Measurements from ENCODE around the gene ZSCAN29. TPM values are rescaled to one million over a fixed set of nuclear protein-coding genes. Genes with fewer than 3 reads are reported as not detected.
A peak's percentile ranks its signal among the peaks of the same experiment; 100 is the strongest.
"Not testable (repeated sequence)": the region's sequence is repeated elsewhere in the genome, so short reads cannot be mapped to it uniquely, and the experiment has no call there.

Gene ZSCAN29
- total RNA-seq, 3 donors from 2014 or later (not counting 1 experiment from before 2014, with no cell fraction given), result 26.5 to 38.3 (median 34.2) TPM

- TF ChIP-seq, protein P1, sequence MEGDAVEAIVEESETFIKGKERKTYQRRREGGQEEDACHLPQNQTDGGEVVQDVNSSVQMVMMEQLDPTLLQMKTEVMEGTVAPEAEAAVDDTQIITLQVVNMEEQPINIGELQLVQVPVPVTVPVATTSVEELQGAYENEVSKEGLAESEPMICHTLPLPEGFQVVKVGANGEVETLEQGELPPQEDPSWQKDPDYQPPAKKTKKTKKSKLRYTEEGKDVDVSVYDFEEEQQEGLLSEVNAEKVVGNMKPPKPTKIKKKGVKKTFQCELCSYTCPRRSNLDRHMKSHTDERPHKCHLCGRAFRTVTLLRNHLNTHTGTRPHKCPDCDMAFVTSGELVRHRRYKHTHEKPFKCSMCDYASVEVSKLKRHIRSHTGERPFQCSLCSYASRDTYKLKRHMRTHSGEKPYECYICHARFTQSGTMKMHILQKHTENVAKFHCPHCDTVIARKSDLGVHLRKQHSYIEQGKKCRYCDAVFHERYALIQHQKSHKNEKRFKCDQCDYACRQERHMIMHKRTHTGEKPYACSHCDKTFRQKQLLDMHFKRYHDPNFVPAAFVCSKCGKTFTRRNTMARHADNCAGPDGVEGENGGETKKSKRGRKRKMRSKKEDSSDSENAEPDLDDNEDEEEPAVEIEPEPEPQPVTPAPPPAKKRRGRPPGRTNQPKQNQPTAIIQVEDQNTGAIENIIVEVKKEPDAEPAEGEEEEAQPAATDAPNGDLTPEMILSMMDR (IDR thresholded peaks at IDR 0.05), result no peak
- peaks cover 75% of the 10 kb centered on the region for H3K36me3 ChIP-seq (ENCODE audit: control insufficient read depth, insufficient read depth, low read length)
- H3K9me3 ChIP-seq (ENCODE audit: control insufficient read depth, insufficient read depth, low read length), result no peaks in the 10 kb centered on the region
- WGBS (ENCODE audit: insufficient coverage), result 100% methylated on average over 3 of the region's 3 CpGs
- intact Hi-C loops (cut with micrococcal nuclease), result no loop called here
- ATAC-seq (no peak), DNase-seq (no peak)
- no peaks in the 10 kb centered on the region for H3K27me3 Mint-ChIP-seq (ENCODE audit: low read depth in 2 of 2)
- no peaks in the 10 kb centered on the region for H3K9me3 Mint-ChIP-seq
- H3K27me3 ChIP-seq (ENCODE audit: control insufficient read depth, insufficient read depth, low read length), result no peaks in the 10 kb centered on the region
- no peak overlapping the region for H3K4me3 ChIP-seq (ENCODE audit: low read length)
- H3K27ac ChIP-seq (ENCODE audit: low read length), result no peak overlapping the region
- H3K4me1 ChIP-seq (ENCODE audit: control insufficient read depth, insufficient read depth, low read length), result no peaks in the 10 kb centered on the region
- H3K27ac Mint-ChIP-seq, result peak overlapping the region in 1 of 2 donors; percentile 26
- no peaks in the 10 kb centered on the region for H3K4me1 Mint-ChIP-seq
- no peak overlapping the region for H3K4me3 Mint-ChIP-seq
- peaks cover 6% of the 10 kb centered on the region for H3K36me3 Mint-ChIP-seq
These were observed 31.4 kb upstream of the ZSCAN29 start for GRCh38 chr15:43402255-43402654.

- H3K27me3 ChIP-seq (ENCODE audit: control insufficient read depth, insufficient read depth, low read length); H3K27ac Mint-ChIP-seq; intact Hi-C loops (cut with micrococcal nuclease); H3K4me1 ChIP-seq (ENCODE audit: control insufficient read depth, insufficient read depth, low read length); H3K9me3 ChIP-seq (ENCODE audit: control insufficient read depth, insufficient read depth, low read length); H3K9me3 Mint-ChIP-seq; H3K4me3 ChIP-seq (ENCODE audit: low read length); DNase-seq; ATAC-seq; H3K27ac ChIP-seq (ENCODE audit: low read length); H3K27me3 Mint-ChIP-seq (ENCODE audit: low read depth in 2 of 2); H3K4me1 Mint-ChIP-seq; H3K4me3 Mint-ChIP-seq: not testable (repeated sequence)
- H3K36me3 ChIP-seq (ENCODE audit: control insufficient read depth, insufficient read depth, low read length), result peaks cover 43% of the 10 kb centered on the region
- H3K36me3 Mint-ChIP-seq, result peaks cover 12% of the 10 kb centered on the region
- 100% methylated on average over 2 of the region's 6 CpGs for WGBS (ENCODE audit: insufficient coverage)
These were observed 22.7 kb upstream of the ZSCAN29 start for GRCh38 chr15:43393592-43393991.

DNA sequence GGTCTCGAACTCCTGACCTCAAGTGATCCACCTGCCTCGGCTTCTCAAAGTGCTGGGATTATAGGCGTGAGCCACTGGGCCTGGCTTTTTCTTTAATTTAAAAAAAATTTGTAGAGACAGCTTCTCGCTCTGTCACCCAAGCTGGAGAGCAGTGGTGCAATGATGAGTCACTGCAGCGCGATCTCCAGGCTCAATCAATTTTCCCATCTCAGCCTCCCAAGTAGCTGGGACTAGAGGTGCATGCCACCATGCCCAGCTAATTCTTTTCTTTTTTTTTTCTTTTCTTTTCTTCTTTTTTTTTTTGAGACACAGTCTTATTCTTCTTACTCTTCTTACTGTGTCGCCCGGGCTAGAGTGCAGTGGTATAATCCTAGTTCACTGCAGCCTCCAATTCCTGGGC, 19.9 kb upstream of the ZSCAN29 start:
- H3K36me3 Mint-ChIP-seq, result peaks cover 13% of the 10 kb centered on the region
- Histone ChIP-seq H3K27me3 (ENCODE audit: control insufficient read depth, insufficient read depth, low read length) (no peaks in the 10 kb centered on the region), H3K9me3 (ENCODE audit: control insufficient read depth, insufficient read depth, low read length) (no peaks in the 10 kb centered on the region), H3K36me3 (ENCODE audit: control insufficient read depth, insufficient read depth, low read length) (peaks cover 28% of the 10 kb centered on the region), H3K27ac (ENCODE audit: low read length) (no peak overlapping the region), H3K4me1 (ENCODE audit: control insufficient read depth, insufficient read depth, low read length) (no peaks in the 10 kb centered on the region), H3K4me3 (ENCODE audit: low read length) (no peak overlapping the region)
- DNase-seq (no peak), ATAC-seq (no peak)
- H3K9me3 Mint-ChIP-seq, result no peaks in the 10 kb centered on the region
- TF ChIP-seq, protein P1 (IDR thresholded peaks at IDR 0.05), result no peak
- H3K27ac Mint-ChIP-seq, result peak overlapping the region in 1 of 2 donors; percentile 13
- H3K4me1 Mint-ChIP-seq, result no peaks in the 10 kb centered on the region
- WGBS (ENCODE audit: insufficient coverage), result 96% methylated on average over 8 of the region's 8 CpGs
- no peak overlapping the region for H3K4me3 Mint-ChIP-seq
- no peaks in the 10 kb centered on the region for H3K27me3 Mint-ChIP-seq (ENCODE audit: low read depth in 2 of 2)
- intact Hi-C loops (cut with micrococcal nuclease), result no loop called here

DNA sequence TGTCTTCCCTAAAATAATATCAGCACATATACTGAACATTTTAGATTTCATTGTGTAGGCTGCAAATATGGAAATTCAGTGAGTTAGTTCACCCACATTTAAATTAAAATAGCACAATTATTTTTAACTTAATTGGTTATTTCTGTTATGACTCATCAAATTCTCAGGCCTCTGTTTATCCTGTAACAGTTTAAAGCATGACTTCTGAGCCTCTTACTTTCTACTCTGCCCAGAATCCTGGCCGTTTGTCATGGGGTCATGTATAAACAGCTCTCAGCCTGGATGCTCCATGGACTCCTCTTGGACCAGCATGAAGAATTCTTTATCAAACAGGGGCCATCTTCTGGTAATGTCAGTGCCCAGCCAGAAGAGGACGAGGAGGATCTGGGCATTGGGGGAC, 12.2 kb upstream of the ZSCAN29 start:
- Mint-ChIP-seq H3K4me3 (no peak overlapping the region), H3K9me3 (no peaks in the 10 kb centered on the region), H3K36me3 (peaks cover 19% of the 10 kb centered on the region), H3K27me3 (ENCODE audit: low read depth in 2 of 2) (no peaks in the 10 kb centered on the region), H3K4me1 (peaks cover 0 to 4% of the 10 kb centered on the region in 2 donors), H3K27ac (no peak overlapping the region)
- ATAC-seq (no peak), DNase-seq (no peak)
- H3K36me3 ChIP-seq (ENCODE audit: control insufficient read depth, insufficient read depth, low read length), result peaks cover 57% of the 10 kb centered on the region
- TF ChIP-seq, protein P1 (IDR thresholded peaks at IDR 0.05), result no peak
- 80% methylated on average over 2 of the region's 2 CpGs for WGBS (ENCODE audit: insufficient coverage)
- no peaks in the 10 kb centered on the region for H3K4me1 ChIP-seq (ENCODE audit: control insufficient read depth, insufficient read depth, low read length)
- intact Hi-C loops (cut with micrococcal nuclease), result no loop called here
- no peaks in the 10 kb centered on the region for H3K9me3 ChIP-seq (ENCODE audit: control insufficient read depth, insufficient read depth, low read length)
- H3K27me3 ChIP-seq (ENCODE audit: control insufficient read depth, insufficient read depth, low read length), result no peaks in the 10 kb centered on the region
- no peak overlapping the region for H3K27ac ChIP-seq (ENCODE audit: low read length)
- no peak overlapping the region for H3K4me3 ChIP-seq (ENCODE audit: low read length)
